MM.1S (cell line): ENCODE measurements around the gene WDR64.

ENCODE experiments used
- EZH2 ChIP-seq: fragments of 300-600 bp; sonication (generic); optimal IDR thresholded peaks from 2 replicates; pipeline ENCODE3; 2017; ENCODE audit warnings: low read depth, mild to moderate bottlenecking, antibody characterized with exemption, low read length, mixed read lengths
- EZH2phosphoT487 ChIP-seq: fragments of 300-600 bp; sonication (generic); IDR thresholded peaks from 2 replicates; pipeline ENCODE4 v1.6.1; 2018; ENCODE audit warnings: antibody characterized with exemption, low read length
- TF ChIP-seq, protein P1 (sequence below): fragments of 300-600 bp; sonication (generic); IDR thresholded peaks from 2 replicates; pipeline ENCODE4 v1.5.1; 2016; ENCODE audit warnings: antibody characterized with exemption, low read length, mixed read lengths

DNA sequence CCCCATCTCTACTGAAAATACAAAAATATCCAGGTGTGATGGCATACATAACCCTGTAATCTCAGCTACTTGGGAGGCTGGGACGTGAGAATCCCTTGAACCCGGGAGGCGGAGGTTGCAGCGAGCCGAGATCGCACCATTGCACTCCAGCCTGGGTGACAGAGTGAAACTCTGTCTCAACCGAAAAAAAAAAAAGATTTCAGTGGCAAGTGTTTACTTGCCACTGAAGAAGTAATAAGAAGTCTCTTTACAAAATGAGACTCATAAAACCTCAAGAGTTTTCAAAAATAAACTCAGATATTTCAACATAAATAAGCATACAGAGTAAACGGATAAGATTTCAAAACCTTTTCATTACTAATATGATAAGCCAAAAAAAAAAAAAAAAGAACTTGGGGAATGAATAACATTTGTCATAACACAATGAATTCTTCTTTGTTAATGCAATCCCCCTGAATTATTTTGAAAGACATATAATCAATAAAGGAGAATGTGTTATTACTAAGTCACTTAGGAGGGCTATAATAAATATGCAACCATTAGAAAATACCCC is 161.8 kb downstream of the WDR64 start:
- TF ChIP-seq, protein P1, sequence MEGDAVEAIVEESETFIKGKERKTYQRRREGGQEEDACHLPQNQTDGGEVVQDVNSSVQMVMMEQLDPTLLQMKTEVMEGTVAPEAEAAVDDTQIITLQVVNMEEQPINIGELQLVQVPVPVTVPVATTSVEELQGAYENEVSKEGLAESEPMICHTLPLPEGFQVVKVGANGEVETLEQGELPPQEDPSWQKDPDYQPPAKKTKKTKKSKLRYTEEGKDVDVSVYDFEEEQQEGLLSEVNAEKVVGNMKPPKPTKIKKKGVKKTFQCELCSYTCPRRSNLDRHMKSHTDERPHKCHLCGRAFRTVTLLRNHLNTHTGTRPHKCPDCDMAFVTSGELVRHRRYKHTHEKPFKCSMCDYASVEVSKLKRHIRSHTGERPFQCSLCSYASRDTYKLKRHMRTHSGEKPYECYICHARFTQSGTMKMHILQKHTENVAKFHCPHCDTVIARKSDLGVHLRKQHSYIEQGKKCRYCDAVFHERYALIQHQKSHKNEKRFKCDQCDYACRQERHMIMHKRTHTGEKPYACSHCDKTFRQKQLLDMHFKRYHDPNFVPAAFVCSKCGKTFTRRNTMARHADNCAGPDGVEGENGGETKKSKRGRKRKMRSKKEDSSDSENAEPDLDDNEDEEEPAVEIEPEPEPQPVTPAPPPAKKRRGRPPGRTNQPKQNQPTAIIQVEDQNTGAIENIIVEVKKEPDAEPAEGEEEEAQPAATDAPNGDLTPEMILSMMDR, result no peak
- TF ChIP-seq EZH2 (no peak), EZH2phosphoT487 (no peak)
